Ovary (tissue), 9 donors: ENCODE results near the gene RBM42. TPM values are rescaled to one million over a fixed set of nuclear protein-coding genes. Genes with fewer than 3 reads are reported as not detected.

ENCODE experiments used
- DNase-seq, 5 donors: peaks; one replicate each; pipeline ENCODE4 v3.0.0-alpha.2; 2019 to 2020
- H3K27ac ChIP-seq, 2 donors: fragments of 200-600 bp; one replicate each; pipeline versions ENCODE4 v1.5.1 to v1.8.0; 2019 to 2022
- H3K27me3 ChIP-seq: fragments of 200-600 bp; one replicate; pipeline ENCODE4 v1.8.0; 2022
- H3K36me3 ChIP-seq: fragments of 200-600 bp; sonication (generic); one replicate; pipeline ENCODE4 v1.5.1; 2019
- H3K4me1 ChIP-seq: one replicate; pipeline ENCODE4 v1.8.1; 2013; ENCODE audit warnings: mild to moderate bottlenecking, moderate library complexity; ENCODE audit not compliant: insufficient read depth
- H3K4me3 ChIP-seq: fragments of 200-600 bp; sonication (generic); one replicate; pipeline ENCODE4 v1.5.1; 2017
- H3K9me3 ChIP-seq, 2 donors: fragments of 200-600 bp in 1 of 2; sonication (generic) in 1 of 2; one replicate each; pipeline versions ENCODE4 v1.5.1 to v1.8.1; 2013 to 2019; ENCODE audit warnings: mild to moderate bottlenecking in 1 of 2, moderate library complexity in 1 of 2
- CTCF ChIP-seq, 3 donors: fragments of 450-650 bp in 2 of 3; fragments of 200-600 bp in 1 of 3; IDR thresholded peaks; one replicate each; pipeline versions ENCODE4 v1.5.1 to v1.8.0; 2016 to 2022; ENCODE audit warnings: antibody characterized with exemption in 3 of 3, mild to moderate bottlenecking in 1 of 3
- EP300 ChIP-seq: sonication (generic); formaldehyde crosslinking; IDR thresholded peaks from one replicate; pipeline ENCODE4 v1.6.1; 2017; ENCODE audit warnings: antibody characterized with exemption
- POLR2A ChIP-seq: fragments of 450-650 bp; IDR thresholded peaks from one replicate; pipeline ENCODE4 v1.6.1; 2017; ENCODE audit warnings: antibody characterized with exemption, mild to moderate bottlenecking, moderate library complexity
- WGBS, 3 donors: extraction: QIAGEN DNeasy Blood & Tissue Kit in 1 of 3; methylation state at CpG; one replicate each; pipeline versions ENCODE4 v1.1.5 to v1.1.7; 2013 to 2017; 5-methylcytosine and 5-hydroxymethylcytosine counted together
- intact Hi-C, 4 donors: fragments of 100-400 bp; cut with DNase I; formaldehyde crosslinking; loops; one replicate each; pipeline versions ENCODE4 v1.11.0 to v1.15.1; 2022 to 2023
- polyA plus RNA-seq, 2 donors: library from polyadenylated mRNA; stranded (reverse); fragments of 200-250 nt in 1 of 2; fragments of 350-450 nt in 1 of 2; fragmentation: Illumina TruSeq in 1 of 2; extraction: RNeasy Lipid Tissue Mini Kit (QIAGEN cat#74804) in 1 of 2; gene quantifications; one replicate each; pipeline ENCODE4 v1.2.3, GENCODE V29; 2013 to 2014
- total RNA-seq, 7 donors: library from RNA; depleted of rRNA in 2 of 7; stranded (reverse); fragments of >200 nt in 2 of 7; fragmentation: NEBNext Ultra II Directional in 3 of 7; extraction: Animal tissue kit (Norgen Biotek cat#: 25700) in 3 of 7; gene quantifications; one replicate each; pipeline versions ENCODE4 v1.1.0 to v1.2.4, GENCODE V29; 2016 to 2023
- donor health status: DM: no; HTN: no; CAD: no; lungs with moderate emphysema.
- donor health status: DM: no; HTN: no; CAD: no.
- donor health status: Bipolar disorder and iron deficiency.
- donor health status: DM: yes; HTN: yes; CAD: no.
- donor health status: DM: no; HTN: no; CAD: no.
- donor health status: DM: yes; HTN: yes; CAD: no.

Gene RBM42
- total and polyA plus RNA-seq, 9 donors: 6.1 to 90.4 (median 75.3) TPM

GRCh38 chr19:35615036-35615435 lies 13.8 kb upstream of the RBM42 start:
- H3K4me1 ChIP-seq: peaks cover 5% of the 10 kb centered on the region
- no peaks in the 10 kb centered on the region for H3K9me3 ChIP-seq
- TF ChIP-seq POLR2A: no peak
- no peak for TF ChIP-seq CTCF (IDR thresholded peaks at IDR 0.05)
- no peak for TF ChIP-seq EP300
- WGBS, 3 donors: 91 to 94% (median 92%) methylated on average over 17 of the region's 17 CpGs
- H3K27me3 ChIP-seq: no peaks in the 10 kb centered on the region
- H3K4me3 ChIP-seq: no peak overlapping the region
- no peaks in the 10 kb centered on the region for H3K36me3 ChIP-seq
- intact Hi-C loops: loop anchor here in 2 of 4 donors (10.0 kb wide), 2 partner anchors 70 to 350 kb away; partner anchors contain the start of genes TMEM147 (in 1 of the 2) and USF2 (in 1 of the 2)
- H3K27ac ChIP-seq: no peak overlapping the region
- no peak for DNase-seq

- TF ChIP-seq POLR2A (no peak), CTCF (IDR thresholded peaks at IDR 0.05) (no peak), EP300 (no peak)
- H3K4me1 ChIP-seq: no peaks in the 10 kb centered on the region
- DNase-seq: no peak
- H3K27me3 ChIP-seq: no peaks in the 10 kb centered on the region
- WGBS, 3 donors: 64 to 70% (median 67%) methylated on average over 6 to 7 of the region's 7 CpGs
- no peaks in the 10 kb centered on the region for H3K9me3 ChIP-seq
- H3K4me3 ChIP-seq: no peak overlapping the region
- no peak overlapping the region for H3K27ac ChIP-seq
- H3K36me3 ChIP-seq: no peaks in the 10 kb centered on the region
- intact Hi-C loops: loop anchor here in 2 of 4 donors (10.0 kb wide), 2 partner anchors 74 to 354 kb away; partner anchors contain the start of genes TMEM147 (in 1 of the 2) and USF2 (in 1 of the 2)
Observed at GRCh38 chr19:35618857-35619256, 10.0 kb upstream of the RBM42 start.

- no peaks in the 10 kb centered on the region for H3K4me1 ChIP-seq
- no peak overlapping the region for H3K27ac ChIP-seq
- H3K27me3 ChIP-seq: no peaks in the 10 kb centered on the region
- 89 to 91% (median 90%) methylated on average over 12 of the region's 12 CpGs for WGBS, 3 donors
- TF ChIP-seq CTCF (IDR thresholded peaks at IDR 0.05) (no peak), EP300 (no peak), POLR2A (no peak)
- no peaks in the 10 kb centered on the region for H3K9me3 ChIP-seq
- no peak overlapping the region for H3K4me3 ChIP-seq
- intact Hi-C loops: loop anchor here in 2 of 4 donors (10.0 kb wide), 2 partner anchors 75 to 355 kb away; partner anchors contain the start of genes TMEM147 (in 1 of the 2) and USF2 (in 1 of the 2)
- H3K36me3 ChIP-seq: no peaks in the 10 kb centered on the region
- DNase-seq: no peak
Observed at GRCh38 chr19:35619290-35619923, 9.4 kb upstream of the RBM42 start.

- no peak overlapping the region for H3K4me3 ChIP-seq
- no peaks in the 10 kb centered on the region for H3K9me3 ChIP-seq
- H3K27ac ChIP-seq: no peak overlapping the region
- no peaks in the 10 kb centered on the region for H3K27me3 ChIP-seq
- no peak for DNase-seq
- TF ChIP-seq POLR2A (no peak), CTCF (IDR thresholded peaks at IDR 0.05) (no peak), EP300 (no peak)
- H3K36me3 ChIP-seq: no peaks in the 10 kb centered on the region
- no peaks in the 10 kb centered on the region for H3K4me1 ChIP-seq
- intact Hi-C loops: no loop called here
- WGBS, 3 donors: 88 to 92% (median 88%) methylated on average over 17 of the region's 17 CpGs
Observed at GRCh38 chr19:35620001-35620400, 8.8 kb upstream of the RBM42 start.
